ENCODE results near the gene PGM2L1.

DNA sequence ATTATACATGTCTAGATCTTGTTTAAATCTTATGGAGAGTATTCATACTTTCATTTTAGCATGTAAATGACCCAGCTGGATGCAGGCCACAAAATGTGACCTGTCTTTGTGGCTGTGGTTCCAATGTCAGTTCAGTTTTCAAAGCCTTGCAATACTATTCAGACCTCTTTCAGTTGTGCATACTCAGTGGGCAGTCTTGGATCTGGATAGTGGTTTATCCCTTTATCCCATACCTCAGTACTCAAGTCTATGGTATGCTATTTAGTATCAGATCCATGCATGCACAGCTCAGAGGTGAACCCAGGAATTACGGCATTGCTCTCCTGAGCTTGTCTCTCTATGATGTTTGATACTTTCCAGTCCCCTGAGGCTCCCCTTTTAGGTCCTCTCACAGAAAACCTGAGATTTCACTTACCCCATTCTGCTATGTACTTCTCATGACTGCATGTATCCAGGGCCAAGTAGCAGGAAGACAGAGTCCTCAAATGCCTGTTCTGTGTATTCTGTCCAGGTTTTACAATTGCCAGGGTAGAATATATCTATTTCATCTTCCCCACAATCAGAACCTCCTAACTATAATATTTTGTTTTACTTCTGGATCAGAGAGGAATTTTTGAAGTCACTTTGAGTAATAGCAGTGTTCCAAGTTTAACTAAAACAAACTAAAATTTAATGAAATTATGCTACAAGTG, 79.8 kb downstream of the PGM2L1 start:
- TF ChIP-seq, protein P1, sequence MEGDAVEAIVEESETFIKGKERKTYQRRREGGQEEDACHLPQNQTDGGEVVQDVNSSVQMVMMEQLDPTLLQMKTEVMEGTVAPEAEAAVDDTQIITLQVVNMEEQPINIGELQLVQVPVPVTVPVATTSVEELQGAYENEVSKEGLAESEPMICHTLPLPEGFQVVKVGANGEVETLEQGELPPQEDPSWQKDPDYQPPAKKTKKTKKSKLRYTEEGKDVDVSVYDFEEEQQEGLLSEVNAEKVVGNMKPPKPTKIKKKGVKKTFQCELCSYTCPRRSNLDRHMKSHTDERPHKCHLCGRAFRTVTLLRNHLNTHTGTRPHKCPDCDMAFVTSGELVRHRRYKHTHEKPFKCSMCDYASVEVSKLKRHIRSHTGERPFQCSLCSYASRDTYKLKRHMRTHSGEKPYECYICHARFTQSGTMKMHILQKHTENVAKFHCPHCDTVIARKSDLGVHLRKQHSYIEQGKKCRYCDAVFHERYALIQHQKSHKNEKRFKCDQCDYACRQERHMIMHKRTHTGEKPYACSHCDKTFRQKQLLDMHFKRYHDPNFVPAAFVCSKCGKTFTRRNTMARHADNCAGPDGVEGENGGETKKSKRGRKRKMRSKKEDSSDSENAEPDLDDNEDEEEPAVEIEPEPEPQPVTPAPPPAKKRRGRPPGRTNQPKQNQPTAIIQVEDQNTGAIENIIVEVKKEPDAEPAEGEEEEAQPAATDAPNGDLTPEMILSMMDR (IDR thresholded peaks at IDR 0.05) = no peak
- no peak for TF ChIP-seq EZH2 (IDR thresholded peaks at IDR 0.05)

All from neural progenitor cell (in vitro differentiated cells).